HG02678 (cell line): ENCODE results near the gene PTGES3L.

Source experiments
- ATAC-seq: cut with Tn5 transposase; IDR thresholded peaks from one replicate; pipeline ENCODE4 v1.9.1; 2021; ENCODE audit warnings: mild to moderate bottlenecking, moderate library complexity; ENCODE audit not compliant: unreplicated experiment

The PTGES3L gene

DNA sequence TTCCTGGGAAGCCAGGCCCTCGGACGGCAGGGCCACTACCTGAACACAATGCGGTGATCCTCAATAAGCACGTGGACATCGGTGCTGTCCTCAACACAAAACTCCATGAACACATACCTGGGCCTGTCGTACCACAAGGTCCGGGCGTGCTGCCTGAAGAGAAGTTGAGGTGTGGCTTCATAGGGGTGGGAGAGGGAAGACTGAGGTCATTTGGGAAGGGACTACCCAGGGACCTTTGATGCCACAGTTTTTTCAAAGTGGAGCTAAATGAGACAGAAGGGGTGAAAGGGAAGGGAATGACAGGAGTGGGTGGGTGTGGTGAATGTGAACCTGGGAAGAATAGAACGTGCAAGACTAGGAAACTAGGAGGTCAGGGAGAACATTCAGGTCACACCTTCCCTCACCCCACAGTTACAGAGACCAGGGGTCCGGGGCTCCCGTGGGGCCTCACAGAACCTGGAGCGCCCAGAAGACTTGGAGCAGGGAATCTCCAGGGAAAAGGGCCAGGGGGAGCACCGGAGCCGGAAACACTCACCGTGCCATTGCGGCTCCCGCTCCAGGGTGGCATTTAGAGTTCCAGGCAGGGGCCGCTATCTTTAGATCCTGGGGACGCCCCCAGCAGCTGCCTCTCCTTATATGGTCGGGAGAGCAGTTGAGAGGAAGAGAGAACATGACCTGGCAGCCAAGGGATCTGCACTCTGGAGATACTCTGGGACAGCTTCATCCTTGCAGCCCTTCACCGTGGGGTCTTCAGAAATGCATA is at the start of gene PTGES3L:
Gene PTGES3L (minus strand): TSS at position 570 of the 763 bp plus-strand sequence. CDS start 27 bp downstream, at position 543.
- ATAC-seq, result peak; percentile 27

GRCh38 chr17:43028221-43028861 is 48.5 kb upstream of the PTGES3L start:
- ATAC-seq, result no peak

DNA sequence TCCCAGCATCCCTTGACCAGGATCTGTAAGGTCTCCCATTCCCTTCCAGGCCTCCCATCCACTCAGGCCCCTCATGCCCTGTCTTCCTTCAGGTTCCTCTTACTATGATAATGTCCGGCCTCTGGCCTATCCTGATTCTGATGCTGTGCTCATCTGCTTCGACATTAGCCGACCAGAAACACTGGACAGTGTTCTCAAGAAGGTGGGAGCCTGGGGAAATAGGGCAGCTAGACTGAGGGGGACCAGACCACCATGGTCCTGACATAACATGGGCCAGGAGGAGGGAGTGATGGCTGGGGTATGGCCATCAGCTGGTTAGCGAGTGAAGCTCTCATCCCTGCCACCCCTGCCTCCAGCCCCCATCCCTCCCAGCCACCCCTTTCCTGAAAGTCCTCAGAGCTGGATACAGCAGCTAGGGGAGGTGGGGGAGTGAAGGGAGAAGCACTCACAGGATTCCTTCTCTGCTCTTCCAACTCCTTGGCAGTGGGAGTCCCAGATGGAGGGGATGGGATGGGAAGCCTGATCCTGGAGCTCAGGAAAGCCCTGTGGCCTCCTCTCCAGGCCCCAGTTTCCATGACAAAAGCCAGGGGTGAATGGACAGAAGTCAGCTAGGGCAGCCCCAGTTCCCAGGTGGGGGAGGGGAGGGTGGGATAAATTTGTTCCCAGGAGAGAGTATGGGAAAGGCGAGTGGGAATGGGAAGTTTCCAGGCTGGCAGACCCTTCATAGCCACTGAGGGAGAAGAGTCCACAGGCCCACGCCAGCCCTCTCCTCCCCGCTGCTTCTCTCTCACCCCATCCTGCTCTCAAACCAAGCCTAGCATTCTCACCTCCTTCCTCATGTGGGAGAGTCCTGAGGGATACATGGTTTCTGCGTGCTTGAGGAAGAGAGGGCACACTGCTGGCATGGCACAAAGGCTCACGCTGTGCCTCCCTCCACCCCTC is 47.5 kb upstream of the PTGES3L start:
- no peak for ATAC-seq

DNA sequence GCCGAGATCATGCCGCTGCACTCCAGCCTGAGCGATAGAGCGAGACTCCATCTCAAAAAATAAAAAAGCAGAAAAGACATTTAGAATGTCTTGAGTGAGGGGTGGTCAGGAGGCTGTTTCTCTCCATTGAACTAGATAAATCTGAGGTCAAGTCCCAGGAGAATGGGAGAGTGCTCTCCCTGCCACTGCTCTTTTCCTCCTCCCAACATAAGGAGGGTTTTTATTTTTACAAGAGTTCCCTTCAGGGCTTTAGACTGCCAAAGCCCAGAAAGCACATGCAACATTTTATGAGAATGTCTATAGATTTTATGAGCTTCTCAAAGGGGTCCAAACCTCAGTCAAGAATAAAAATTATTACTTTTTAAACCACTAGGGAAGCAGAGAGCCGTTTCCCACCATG is 46.7 kb upstream of the PTGES3L start:
- ATAC-seq, result no peak

DNA sequence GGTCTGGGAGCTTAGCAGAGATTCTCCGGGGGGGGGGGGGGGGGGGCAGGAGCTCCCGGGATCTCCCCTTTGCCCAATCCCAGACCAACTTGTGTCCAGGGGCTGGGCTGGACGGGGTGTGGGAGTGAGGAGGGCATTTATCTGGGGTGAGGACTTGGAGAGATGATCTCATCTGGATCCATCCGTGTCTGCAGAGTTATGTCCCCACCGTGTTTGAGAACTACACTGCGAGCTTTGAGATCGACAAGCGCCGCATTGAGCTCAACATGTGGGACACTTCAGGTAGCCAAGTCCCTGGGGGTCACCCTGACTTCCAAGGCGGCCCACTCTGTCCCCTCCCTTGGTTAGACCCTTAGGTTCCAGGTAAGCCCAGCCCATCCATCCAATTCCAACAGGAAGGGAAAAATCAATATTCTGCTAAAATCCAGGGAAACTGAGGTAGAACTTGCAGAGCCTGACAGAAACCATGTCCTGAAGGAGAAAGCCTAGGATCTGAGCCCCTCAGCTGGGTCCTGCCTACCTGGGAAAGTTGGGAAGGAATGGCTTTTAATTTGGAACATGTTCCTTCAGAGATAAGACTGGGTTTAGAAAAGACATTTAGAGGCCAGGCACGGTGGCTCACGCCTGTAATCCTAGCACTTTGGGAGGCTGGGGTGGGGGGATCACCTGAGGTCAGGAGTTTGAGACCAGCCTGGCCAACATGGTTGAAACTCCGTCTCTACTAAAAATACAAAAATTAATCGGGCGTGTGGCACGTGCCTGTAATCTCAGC is 46.1 kb upstream of the PTGES3L start:
- no peak for ATAC-seq

GRCh38 chr17:43025290-43025657 is 45.4 kb upstream of the PTGES3L start:
- ATAC-seq, result no peak

DNA sequence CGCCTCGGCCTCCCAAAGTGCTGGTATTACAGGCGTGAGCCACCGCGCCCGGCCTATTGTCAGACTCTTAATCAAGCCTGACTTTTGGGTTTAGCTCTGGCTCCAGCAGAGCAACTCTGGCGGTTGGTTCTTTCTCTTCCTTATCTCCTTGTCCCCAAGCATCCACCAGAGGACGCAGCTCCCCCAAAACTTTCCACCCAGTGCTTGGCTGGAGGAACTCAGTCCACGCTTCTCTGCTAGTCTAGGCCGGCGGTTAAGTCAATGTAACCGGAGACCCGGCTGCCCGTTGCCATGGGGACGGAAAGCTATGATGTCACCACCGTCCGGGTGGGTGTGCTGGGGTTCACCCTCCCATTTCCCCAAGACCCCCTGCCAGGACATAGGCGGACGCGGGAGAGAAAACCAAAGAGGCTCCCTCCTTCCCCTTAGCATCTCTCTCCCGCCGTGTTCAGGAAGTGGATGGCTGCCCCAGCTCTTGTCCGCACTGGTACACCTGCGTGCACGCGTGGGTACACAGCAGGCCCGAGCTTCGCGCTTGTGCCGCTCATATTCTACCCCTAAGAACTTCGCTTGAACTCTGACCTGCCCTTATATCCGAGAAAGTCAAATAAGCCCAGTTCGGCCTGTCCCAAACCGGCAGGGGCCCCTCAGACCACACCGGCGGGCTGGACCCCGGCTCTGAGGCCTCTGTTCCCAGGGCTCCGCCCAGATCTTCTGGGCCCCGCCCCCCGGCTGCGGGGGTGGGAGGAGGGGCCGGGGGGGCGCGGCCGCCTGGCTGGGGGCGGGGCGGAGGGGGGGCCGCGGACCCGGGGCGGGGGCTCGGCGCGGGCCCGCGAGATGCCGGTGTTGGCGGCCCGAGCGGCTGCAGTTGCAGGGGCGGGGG is 44.8 kb upstream of the PTGES3L start, which contains the start of gene RND2:
Gene RND2 (plus strand): TSS at position 825 of the 883 bp plus-strand sequence. CDS start 117 bp downstream, outside the sequence.
- ATAC-seq, result no peak

GRCh38 chr17:43021741-43022512 is 42.0 kb upstream of the PTGES3L start, which contains the start of gene VAT1:
VAT1 (minus strand) TSS chr17:43022385; CDS start chr17:43022322, 63 bp downstream.
- ATAC-seq, result peak; percentile 49

DNA sequence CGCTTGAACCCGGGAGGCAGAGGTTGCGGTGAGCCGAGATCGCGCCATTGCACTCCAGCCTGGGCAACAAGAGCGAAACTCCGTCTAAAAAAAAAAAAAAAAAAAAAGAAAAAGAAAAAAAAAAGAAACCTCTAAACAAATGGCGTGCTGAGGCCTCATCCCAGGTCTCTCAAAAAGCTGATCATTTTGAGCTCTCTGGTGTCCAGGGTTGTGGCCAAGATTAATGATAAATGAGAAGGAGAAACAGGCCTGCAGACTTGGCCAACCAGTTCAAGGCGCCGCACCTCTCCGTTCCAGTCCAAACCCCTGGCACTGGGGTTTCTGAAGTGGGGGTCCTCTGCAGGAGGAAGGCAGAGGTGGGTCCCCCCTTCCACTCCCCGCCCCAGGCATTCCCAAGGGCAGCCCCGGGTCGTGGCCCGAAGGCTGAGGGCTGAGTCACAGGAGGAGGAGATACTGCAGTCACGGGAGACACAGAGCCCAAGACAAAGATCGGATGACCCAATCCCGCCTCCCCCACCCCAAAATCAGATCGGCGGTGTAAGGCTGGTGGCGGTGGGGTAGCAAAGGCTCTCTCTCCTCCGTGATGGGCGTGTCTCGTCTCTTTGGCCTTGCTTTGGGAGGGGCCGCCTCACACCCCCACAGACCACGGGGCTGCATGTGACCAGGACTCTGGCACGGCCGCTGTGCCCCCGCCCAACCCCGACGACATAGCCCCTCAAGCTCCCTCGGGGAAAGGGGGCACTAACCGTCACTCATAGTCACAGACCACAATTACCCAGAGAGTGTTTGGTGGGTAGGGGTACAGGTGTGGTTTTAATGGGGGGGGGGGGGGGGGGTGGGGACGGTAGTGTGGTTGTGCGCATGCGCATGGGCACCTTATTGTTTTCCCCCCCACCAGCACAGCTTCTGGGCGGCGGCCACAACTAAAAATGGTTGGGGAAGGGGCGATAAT is 41.2 kb upstream of the PTGES3L start:
- no peak for ATAC-seq

DNA sequence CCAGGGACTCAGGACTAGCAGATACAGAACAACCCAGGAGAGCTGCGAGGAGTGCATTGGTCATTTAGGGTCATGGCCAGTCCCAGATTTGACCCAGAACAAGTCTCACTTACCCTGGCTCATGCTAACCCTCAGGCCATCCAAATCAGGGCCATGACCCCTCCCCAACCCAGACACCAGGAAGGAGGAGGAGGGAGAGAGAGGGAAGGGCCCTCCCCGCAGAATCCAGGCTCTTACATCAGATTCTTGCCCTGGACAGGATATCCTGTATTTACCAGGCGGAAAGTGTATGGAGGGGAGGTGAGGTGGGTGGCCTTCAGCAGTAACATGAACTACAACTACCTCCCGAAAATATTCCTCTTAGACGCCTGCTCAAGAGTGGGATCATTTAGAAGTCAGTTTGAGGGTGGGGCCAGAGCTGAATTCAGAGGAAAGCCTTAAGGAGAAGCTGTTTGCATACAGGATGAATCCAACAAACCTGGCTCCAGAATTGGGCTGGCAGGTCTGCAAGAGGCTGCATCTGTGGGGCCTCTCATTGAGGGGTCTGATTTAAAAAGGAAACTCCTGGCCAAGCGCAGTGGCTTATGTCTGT is 40.2 kb upstream of the PTGES3L start:
- ATAC-seq, result no peak

- no peak for ATAC-seq
Measured at GRCh38 chr17:43019418-43019817, 39.5 kb upstream of the PTGES3L start.

DNA sequence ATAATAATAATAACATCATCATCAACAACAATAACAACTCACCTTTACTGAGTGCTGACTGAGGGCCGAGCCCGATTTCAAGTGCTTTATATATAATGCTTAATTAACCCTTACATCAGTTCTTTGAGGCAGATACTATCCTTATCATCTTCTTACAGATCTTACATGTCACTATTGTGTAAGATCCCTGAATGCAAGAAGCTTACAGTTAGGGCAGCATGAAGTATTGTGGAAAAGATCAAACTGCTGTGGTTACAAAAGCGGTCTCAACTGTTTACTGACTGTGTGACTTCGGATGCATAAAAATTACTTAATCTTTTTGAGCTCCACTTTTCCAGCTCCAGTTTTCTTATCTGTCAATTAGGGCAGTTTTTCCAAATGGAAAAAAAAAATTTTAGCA is 39.1 kb upstream of the PTGES3L start:
- ATAC-seq, result no peak

DNA sequence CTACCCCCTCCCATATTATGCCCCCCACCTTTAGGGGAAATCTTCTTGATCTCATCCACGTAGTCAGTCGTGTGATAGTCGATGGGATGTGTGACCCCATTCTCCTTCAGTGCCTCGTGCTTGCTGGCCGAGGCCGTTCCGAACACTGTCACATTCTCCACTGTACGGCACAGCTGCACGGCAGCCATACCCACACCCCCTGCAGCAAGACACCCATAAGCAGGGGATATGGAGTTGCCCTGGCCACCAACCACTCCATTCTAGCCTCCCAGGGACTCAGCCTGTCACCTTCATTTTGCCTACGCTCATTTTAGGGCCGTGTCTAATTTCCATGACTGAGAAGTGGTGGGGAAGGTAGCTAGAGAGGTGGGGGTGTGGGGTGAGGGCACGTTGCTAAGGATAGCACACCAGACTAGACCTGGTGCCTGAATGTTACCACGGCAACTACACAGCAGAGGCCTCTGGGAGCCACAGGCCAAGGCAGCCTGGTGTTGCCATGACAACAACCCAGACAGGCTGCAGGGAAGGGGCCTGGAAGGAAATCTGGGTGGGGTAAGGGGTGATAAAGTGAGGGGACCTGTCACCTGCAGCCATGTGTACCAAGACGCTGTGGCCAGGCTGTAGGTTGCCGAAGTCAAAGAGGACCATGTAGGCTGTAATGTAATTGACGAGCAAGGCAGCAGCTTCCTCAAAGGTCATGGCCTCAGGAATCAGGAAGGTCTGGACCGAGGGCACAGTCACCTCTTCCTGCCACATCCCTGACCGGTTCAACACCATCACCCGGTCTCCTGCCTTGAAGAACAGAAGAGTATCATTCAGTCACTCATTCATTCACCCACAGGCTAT is 38.4 kb upstream of the PTGES3L start:
- no peak for ATAC-seq

DNA sequence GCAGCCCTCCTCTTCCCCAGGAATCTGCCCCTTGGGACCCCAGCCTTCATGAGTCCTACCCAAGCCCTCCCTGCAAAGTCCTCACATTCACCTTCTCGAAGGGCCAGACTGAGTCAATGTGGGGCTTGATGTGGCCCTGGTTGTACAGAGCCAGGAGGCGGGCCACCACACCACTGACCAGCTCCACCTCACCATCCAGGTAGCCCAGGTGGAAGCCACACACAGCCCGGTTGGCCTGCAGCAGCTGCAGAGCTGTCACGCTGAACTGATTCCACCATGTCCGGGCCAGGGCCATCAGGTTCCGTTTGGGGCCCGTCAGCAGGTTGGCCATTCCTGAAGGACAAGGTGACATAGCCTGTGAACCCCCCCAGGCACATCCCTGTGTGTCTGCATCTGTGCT is 36.3 kb upstream of the PTGES3L start:
- ATAC-seq, result no peak

DNA sequence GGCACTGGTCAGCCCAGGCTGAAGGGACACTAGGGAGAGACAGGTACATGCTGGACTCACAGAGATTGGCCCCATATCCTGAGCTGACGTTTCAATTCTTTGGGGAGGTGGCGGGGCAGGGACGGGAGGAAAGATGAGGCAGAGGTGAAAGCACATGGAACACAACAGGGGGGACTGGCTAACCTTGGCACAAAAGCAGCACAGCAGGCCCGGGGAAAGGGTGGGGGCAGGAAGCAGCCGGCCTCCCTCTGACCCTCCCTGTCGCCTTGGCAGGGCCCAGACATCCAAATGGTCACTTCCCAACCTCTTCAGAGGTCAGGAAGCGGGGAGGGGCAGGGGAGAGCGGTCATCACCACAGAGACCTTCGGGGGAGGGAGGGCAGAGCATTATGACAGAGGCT is 35.7 kb upstream of the PTGES3L start:
- ATAC-seq, result no peak
